Keratinocyte (primary cell): ENCODE results near the gene MED12. TPM values are rescaled to one million over a fixed set of nuclear protein-coding genes. Genes with fewer than 3 reads are reported as not detected.

Source experiments
- DNase-seq: peaks from one replicate; pipeline ENCODE4 v3.0.0-alpha.2; 2011; ENCODE audit warnings: low read depth, missing footprints, low spot score
- FAIRE-seq: peaks from 2 replicates; lab custom pipeline; 2011; peaks lifted over from hg19 to GRCh38; lab: Jason Lieb, UNC
- H2AFZ ChIP-seq: 2 replicates; pipeline ENCODE4 v1.6.0; 2012; ENCODE audit warnings: low read length, control low read depth, inconsistent platforms; ENCODE audit not compliant: control insufficient read depth
- H3K27ac ChIP-seq: 2 replicates; pipeline ENCODE4 v1.5.1; 2011; ENCODE audit warnings: low read length; ENCODE audit not compliant: control insufficient read depth, insufficient read depth
- H3K27me3 ChIP-seq: 3 replicates; pipeline ENCODE4 v1.6.0; 2011; ENCODE audit warnings: low read length; ENCODE audit not compliant: control insufficient read depth, insufficient read depth; ENCODE audit errors: extremely low read depth
- H3K36me3 ChIP-seq, 2 experiments: 2 replicates in 1 of 2; 3 replicates in 1 of 2; pipeline ENCODE4 v1.5.1; 2011; ENCODE audit warnings: low read length in 2 of 2, mild to moderate bottlenecking in 1 of 2; ENCODE audit not compliant: control insufficient read depth in 2 of 2, insufficient read depth in 2 of 2; ENCODE audit errors: extremely low read depth in 1 of 2
- H3K4me1 ChIP-seq: 3 replicates; pipeline ENCODE4 v1.5.1; 2011; ENCODE audit warnings: low read length; ENCODE audit not compliant: control insufficient read depth, insufficient read depth; ENCODE audit errors: extremely low read depth
- H3K4me2 ChIP-seq: 3 replicates; pipeline ENCODE4 v1.6.0; 2011; ENCODE audit warnings: low read depth, low read length; ENCODE audit not compliant: control insufficient read depth, insufficient read depth; ENCODE audit errors: extremely low read depth
- H3K4me3 ChIP-seq, 3 experiments: fragments of 200-600 bp in 1 of 3; sonication (generic) in 1 of 3; 2 replicates in 2 of 3; 3 replicates in 1 of 3; pipeline ENCODE4 v1.5.1; 2011 to 2016; ENCODE audit warnings: low read length in 3 of 3, mild to moderate bottlenecking in 3 of 3, control low read depth in 2 of 3, inconsistent platforms in 1 of 3, low read depth in 1 of 3, mixed read lengths in 1 of 3, mixed run types in 1 of 3, moderate library complexity in 1 of 3; ENCODE audit not compliant: control insufficient read depth in 2 of 3, insufficient read depth in 2 of 3; ENCODE audit errors: extremely low read depth in 1 of 3
- H3K79me2 ChIP-seq: 2 replicates; pipeline ENCODE4 v1.6.0; 2012; ENCODE audit warnings: low read length; ENCODE audit not compliant: control insufficient read depth, insufficient read depth
- H3K9ac ChIP-seq: 3 replicates; pipeline ENCODE4 v1.6.0; 2011; ENCODE audit warnings: low read length; ENCODE audit not compliant: control insufficient read depth, insufficient read depth; ENCODE audit errors: extremely low read depth
- H3K9me1 ChIP-seq: 3 replicates; pipeline ENCODE4 v1.6.0; 2011; ENCODE audit warnings: low read length; ENCODE audit not compliant: control insufficient read depth, insufficient read depth; ENCODE audit errors: extremely low read depth
- H3K9me3 ChIP-seq: 2 replicates; pipeline ENCODE4 v1.5.1; 2012; ENCODE audit warnings: low read depth, low read length; ENCODE audit not compliant: control insufficient read depth
- H4K20me1 ChIP-seq: 3 replicates; pipeline ENCODE4 v1.6.0; 2011; ENCODE audit warnings: low read length; ENCODE audit not compliant: control insufficient read depth, insufficient read depth; ENCODE audit errors: extremely low read depth
- CTCF ChIP-seq, 3 experiments: IDR thresholded peaks in 1 of 3; conservative IDR thresholded peaks in 1 of 3; optimal IDR thresholded peaks in 1 of 3; 2 replicates in 2 of 3; 3 replicates in 1 of 3; pipeline versions ENCODE3 to v1.5.1; 2011; ENCODE audit warnings: low read length in 3 of 3, mild to moderate bottlenecking in 3 of 3, moderate library complexity in 2 of 3, control low read depth in 1 of 3, inconsistent platforms in 1 of 3; ENCODE audit not compliant: insufficient read depth in 2 of 3; ENCODE audit errors: extremely low read depth in 1 of 3
- EZH2 ChIP-seq: IDR thresholded peaks from one replicate; pipeline ENCODE4 v1.6.1; 2012; ENCODE audit warnings: inconsistent platforms, mild to moderate bottlenecking, low read length, moderate library complexity
- dilution Hi-C: fragments of 300-500 bp; cut with MboI; formaldehyde crosslinking; loops from one replicate; pipeline ENCODE4 v1.7.0; 2020; ENCODE audit warnings: low sequenced_read_pairs; ENCODE audit not compliant: extremely low pct_ligation_motif_present
- polyA plus RNA-seq, 5 experiments: library from polyadenylated mRNA; depleted of rRNA in 3 of 5; stranded (reverse) in 3 of 5; stranded (forward) in 1 of 5; unstranded in 1 of 5; fragments of >200 nt; gene quantifications; 1 replicate in 1 of 5; 2 replicates in 3 of 5; 3 replicates in 1 of 5; pipeline versions ENCODE4 v1.2.1 to v1.2.3, GENCODE V29; 2011 to 2012; ENCODE audit warnings: missing spikeins in 2 of 5, low read depth in 1 of 5, low replicate concordance in 1 of 5
- small RNA-seq, 3 experiments: library from RNA; depleted of rRNA; stranded (forward); fragments of <200 nt; gene quantifications; one replicate each; pipeline ENCODE3, GENCODE V24; 2012; ENCODE audit warnings: low read depth in 3 of 3, low replicate concordance in 1 of 3; ENCODE audit not compliant: insufficient read length in 3 of 3

MED12 gene
- polyA plus RNA-seq, 1 donor (not counting 4 experiments of a cell fraction or from before 2014, with no cell fraction given), result 4.2 TPM

- DNase-seq, result no peak
- no peak for FAIRE-seq
- H3K9me1 ChIP-seq, result no peaks in the 10 kb centered on the region
- no peak overlapping the region for H3K9ac ChIP-seq
- no peak overlapping the region for H3K4me3 ChIP-seq
- no peak overlapping the region for H2AFZ ChIP-seq
- H3K36me3 ChIP-seq, result no peaks in the 10 kb centered on the region
- H3K27me3 ChIP-seq, result no peaks in the 10 kb centered on the region
- H3K4me2 ChIP-seq, result no peak overlapping the region
- no peaks in the 10 kb centered on the region for H4K20me1 ChIP-seq
- no peak overlapping the region for H3K27ac ChIP-seq
- TF ChIP-seq EZH2 (no peak), CTCF (optimal IDR thresholded peaks at IDR 0.05 in 1 of 3, IDR thresholded peaks at IDR 0.05 in 1 of 3, conservative IDR thresholded peaks at IDR 0.05 in 1 of 3; ENCODE audit: extremely low read depth in 1 of 3, insufficient read depth in 2 of 3, low read length in 3 of 3) (no peak)
- H3K79me2 ChIP-seq, result no peaks in the 10 kb centered on the region
- no peaks in the 10 kb centered on the region for H3K9me3 ChIP-seq
- H3K4me1 ChIP-seq, result no peaks in the 10 kb centered on the region
- dilution Hi-C loops, result no loop called here
Observed at GRCh38 chrX:71184803-71185495, 66.6 kb downstream of the MED12 start.

GRCh38 chrX:71191248-71191647, 72.9 kb downstream of the MED12 start:
- TF ChIP-seq CTCF (optimal IDR thresholded peaks at IDR 0.05 in 1 of 3, IDR thresholded peaks at IDR 0.05 in 1 of 3, conservative IDR thresholded peaks at IDR 0.05 in 1 of 3; ENCODE audit: extremely low read depth in 1 of 3, insufficient read depth in 2 of 3, low read length in 3 of 3) (no peak), EZH2 (no peak)
- H3K9me3 ChIP-seq, result no peaks in the 10 kb centered on the region
- H2AFZ ChIP-seq, result no peak overlapping the region
- H3K4me1 ChIP-seq, result no peaks in the 10 kb centered on the region
- DNase-seq, result no peak
- no peak for FAIRE-seq
- H3K9ac ChIP-seq, result no peak overlapping the region
- no peaks in the 10 kb centered on the region for H3K36me3 ChIP-seq
- no peak overlapping the region for H3K27ac ChIP-seq
- dilution Hi-C loops, result no loop called here
- no peaks in the 10 kb centered on the region for H4K20me1 ChIP-seq
- H3K4me2 ChIP-seq, result no peak overlapping the region
- no peaks in the 10 kb centered on the region for H3K79me2 ChIP-seq
- no peaks in the 10 kb centered on the region for H3K27me3 ChIP-seq
- H3K9me1 ChIP-seq, result no peaks in the 10 kb centered on the region
- H3K4me3 ChIP-seq, result no peak overlapping the region

Small RNA genes lying within 50 kb of the gene (small RNA-seq; reads per million reads assigned to genes)
- 0 reads per million in 3 experiments for gene CXorf65

Other genes starting within 250 kb of the MED12 start
- gene TEX11, start 209.9 kb upstream of the MED12 start, polyA plus RNA-seq, result not detected in 3 replicates
- not detected in 3 replicates for gene SLC7A3, start 187.5 kb upstream of the MED12 start, polyA plus RNA-seq
- gene SNX12, start 50.3 kb upstream of the MED12 start, polyA plus RNA-seq, result 78.8 to 94.0 TPM (median 83.7 TPM) in 3 replicates
- gene FOXO4, start 22.7 kb upstream of the MED12 start, polyA plus RNA-seq, result 1.5 to 3.2 TPM (median 1.6 TPM) in 3 replicates
- gene CXorf65, start 11.9 kb upstream of the MED12 start, polyA plus RNA-seq, result not detected in 3 replicates
- 0.12 to 0.42 TPM (median 0.26 TPM) in 3 replicates for gene IL2RG, start 7.0 kb upstream of the MED12 start, polyA plus RNA-seq
- gene NLGN3, start 26.2 kb downstream of the MED12 start, polyA plus RNA-seq, result 0.05 to 0.08 TPM (median 0.07 TPM) in 3 replicates
- gene GJB1, start 104.6 kb downstream of the MED12 start, polyA plus RNA-seq, result not detected in 3 replicates
- gene ZMYM3, start 135.5 kb downstream of the MED12 start, polyA plus RNA-seq, result 7.3 to 11.6 TPM (median 7.7 TPM) in 3 replicates
- 229 to 352 TPM (median 245 TPM) in 3 replicates for gene NONO, start 165.0 kb downstream of the MED12 start, polyA plus RNA-seq
- 0.42 to 1.0 TPM (median 0.44 TPM) in 3 replicates for gene ITGB1BP2, start 183.2 kb downstream of the MED12 start, polyA plus RNA-seq
- gene TAF1, start 247.8 kb downstream of the MED12 start, polyA plus RNA-seq, result 12.1 to 14.6 TPM (median 13.3 TPM) in 3 replicates